HL-60/S4 treated with phorbol 12-myristate 13-acetate at 8.2 ng/mL for 4 days and 3 days (cell line): ENCODE data around the gene RUNX3.

Source experiments
- in situ Hi-C: fragments of 300-500 bp; cut with MboI; formaldehyde crosslinking; loops from 2 replicates; pipeline ENCODE4 v1.15.0; 2022; ENCODE audit warnings: low sequenced_read_pairs

RUNX3 gene

DNA sequence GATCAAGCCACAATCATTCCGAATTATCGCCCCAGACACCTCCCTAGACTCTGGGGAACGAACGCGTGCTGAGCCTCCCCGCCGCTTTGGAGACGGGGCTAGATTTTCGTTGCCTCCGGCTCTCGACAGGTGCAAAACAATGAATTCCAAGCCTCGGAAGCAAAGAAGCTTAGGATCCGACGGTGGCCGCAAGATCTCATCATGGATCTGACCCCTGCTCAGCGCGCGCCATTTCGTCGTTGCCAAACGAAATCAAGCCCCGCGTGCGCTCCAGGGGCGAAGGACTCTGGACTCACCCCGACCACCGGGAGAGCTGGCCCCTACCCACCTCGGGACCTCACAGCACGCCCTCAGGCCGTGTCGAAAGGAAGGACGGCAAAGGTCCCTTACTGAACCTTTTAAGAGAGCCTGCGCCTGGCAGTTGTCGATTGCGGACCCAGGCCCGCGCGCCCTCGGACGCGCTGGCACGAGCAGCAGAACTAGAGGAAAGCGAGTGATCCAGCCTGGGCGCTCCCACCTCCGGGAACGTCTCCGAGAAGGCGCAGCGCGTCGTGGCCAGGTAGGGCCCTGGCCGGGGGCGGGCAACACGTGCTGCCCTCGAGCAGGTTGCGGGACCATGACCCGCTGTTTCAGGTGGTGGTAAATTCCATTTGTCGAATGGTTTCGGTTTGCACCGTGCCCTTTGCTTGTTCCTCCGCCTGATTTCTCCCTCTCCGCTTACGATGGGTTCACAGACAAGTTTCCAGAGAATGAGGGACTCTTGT lies 1.6 kb upstream of the RUNX3 start:
- in situ Hi-C loops = no loop called here

DNA sequence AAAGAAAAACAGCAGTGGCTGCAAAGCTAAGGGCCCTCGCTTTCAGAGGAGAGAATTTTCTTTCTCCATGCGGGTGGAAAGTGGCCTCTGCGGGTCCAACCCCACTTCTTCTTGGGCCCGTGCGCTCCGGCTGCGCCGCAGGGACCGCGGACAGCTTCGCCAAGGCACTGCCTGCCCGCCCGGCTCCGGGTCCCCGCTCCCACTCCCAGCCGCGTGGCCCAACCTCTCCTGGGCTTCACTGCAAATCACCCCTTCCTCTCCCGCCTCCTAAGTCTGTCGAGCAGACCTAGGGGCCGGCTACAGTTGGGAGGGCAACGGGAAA lies 1.0 kb upstream of the RUNX3 start:
- in situ Hi-C loops = no loop called here

DNA sequence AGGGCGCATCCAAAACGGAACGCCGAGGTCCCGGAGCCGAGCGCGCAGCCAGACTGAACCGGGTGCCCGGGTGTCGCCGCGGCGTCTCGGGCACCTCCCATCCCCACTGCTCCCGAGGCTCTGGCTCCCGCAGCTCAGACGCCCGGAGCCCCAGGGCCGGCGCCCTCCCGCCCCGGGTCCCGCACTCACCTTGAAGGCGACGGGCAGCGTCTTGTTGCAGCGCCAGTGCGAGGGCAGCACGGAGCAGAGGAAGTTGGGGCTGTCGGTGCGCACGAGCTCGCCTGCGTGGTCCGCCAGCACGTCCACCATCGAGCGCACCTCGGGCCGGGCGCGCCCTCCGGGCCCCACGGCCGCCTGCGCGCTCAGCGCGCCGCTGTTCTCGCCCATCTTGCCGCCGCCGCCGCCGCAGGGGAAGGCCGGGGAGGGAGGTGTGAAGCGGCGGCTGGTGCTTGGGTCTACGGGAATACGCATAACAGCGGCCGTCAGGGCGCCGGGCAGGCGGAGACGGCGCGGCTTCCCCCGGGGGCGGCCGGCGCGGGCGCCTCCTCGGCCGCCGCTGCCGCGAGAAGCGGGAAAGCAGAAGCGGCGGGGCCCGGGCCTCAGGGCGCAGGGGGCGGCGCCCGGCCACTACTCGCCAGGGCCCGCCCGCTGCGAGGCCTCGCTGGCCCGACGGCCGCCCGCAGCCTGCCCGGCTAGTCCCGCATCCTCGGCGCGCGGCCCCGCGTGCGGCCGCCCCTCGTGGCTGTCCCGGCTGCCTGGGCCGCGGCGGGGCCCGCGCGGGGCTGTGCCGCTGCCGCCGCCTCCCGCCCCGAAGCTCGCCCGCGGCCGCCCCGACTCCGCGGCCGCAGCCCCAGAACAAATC lies 447 bp downstream of the RUNX3 start:
- in situ Hi-C loops = no loop called here

DNA sequence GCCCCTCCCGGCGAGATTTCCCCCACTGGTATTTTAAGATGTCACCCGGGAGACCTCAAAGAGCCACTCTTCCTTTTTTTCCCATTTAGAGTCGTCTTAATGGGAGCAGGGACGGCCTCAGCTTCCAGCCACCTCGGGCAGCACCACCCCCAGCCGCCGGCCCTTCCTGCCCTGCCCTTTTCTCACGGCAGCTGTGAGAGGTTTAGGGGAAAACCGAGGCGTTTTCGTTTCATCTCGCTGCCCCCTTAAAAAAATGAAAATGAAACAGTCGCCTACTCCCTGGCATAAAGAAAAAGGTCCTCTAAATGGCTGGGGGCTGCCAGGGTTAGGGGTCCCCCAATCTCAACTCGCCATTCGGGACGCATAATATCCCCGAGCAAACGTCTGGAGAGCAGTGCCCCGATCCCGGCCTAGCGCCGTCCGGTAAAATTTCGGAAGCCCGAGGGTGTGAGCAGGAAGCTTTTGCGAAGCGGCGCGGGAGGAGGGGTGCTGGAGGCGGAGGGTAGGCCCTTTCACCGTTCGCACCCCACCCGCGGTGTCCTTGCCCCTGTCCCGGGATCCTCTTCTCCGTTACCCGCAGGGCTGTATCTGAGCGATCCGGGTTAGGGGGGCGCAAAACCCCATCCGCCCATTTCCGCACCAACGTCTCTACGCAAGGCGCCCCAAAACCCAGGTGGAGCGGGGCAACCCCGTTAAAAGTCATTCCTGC lies 1.2 kb downstream of the RUNX3 start:
- in situ Hi-C loops = no loop called here

DNA sequence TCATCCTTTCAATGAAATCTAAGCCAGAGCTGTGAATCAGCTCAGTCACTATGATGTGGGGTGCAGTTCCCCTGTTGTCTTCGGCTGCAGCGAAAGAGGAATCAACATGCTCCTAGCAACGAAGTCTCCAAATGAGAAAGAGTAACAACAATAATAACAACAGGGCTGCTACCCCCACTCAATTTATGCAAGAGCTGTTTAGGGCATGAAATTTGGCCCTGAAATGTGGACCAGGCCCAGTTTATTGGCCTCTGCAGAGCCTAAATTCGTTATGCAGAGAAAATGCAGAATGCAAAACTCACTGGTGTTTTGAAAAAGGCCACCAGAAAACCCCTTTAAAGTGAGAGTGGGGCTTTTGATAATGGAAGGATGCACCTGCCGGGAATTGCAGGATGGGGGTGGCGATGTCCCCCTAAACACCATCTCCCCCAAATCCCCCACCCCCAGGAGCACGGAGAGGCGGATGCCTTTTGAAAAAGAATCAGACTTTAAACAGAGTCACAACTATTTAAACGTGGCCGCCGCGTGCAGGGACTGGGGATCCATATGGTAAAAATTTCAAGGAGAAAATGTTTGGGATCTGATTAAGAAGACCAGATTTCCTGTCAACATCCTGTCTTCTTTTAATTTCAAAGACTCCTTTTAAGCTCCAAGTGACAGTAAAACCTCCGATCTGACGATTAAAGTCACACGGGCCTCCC lies 1.9 kb downstream of the RUNX3 start:
- in situ Hi-C loops = no loop called here

DNA sequence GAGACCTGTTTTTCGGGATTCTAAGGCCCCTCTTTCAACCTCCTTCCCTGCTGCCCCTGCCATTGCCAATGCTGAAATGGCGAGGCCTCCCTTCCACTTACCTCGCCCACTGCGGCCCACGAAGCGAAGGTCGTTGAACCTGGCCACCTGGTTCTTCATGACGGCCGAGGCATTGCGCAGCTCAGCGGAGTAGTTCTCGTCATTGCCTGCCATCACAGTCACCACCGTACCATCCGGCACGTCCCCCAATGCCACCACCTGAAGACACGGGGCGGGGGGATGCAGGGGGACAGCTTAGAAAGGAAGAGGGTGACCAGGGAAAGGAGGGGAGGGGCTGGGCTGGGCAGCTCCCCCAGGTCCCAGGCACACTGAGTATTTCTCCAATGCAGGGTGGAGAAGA lies 2.6 kb downstream of the RUNX3 start:
- in situ Hi-C loops = no loop called here

DNA sequence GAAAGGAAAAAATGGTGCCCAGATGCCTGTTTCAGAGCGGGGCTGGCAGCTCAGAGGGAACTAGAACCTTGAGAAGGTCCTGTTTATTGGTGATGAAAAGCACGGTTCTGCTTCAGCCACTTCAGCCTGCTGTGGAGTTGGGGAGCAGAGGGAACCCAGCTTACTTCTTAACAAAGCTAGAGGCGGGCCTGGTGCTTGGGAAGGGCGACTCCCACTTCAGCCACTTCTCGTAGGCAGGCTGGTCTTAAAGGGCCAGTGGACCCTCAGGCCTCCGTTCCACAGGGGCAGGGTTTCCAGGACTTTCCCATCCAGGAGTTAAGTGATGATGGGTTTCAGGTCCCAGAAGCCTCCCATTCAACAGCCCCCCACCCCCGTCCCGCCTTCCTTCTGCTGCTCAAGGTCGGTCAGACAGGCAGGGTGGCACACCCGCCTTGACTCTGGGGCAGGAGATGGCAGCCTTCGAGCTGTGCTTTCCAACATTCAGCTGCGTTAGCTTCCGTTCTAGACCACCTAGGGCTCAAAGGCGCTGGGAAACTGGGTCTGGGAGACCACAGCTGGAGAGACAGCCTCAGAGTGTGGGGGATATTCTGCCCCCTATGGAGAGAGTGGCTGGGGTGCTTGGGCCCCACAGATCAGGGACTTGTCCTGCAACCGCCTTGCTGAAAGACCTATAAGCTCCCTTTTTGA lies 3.4 kb downstream of the RUNX3 start:
- in situ Hi-C loops = no loop called here

DNA sequence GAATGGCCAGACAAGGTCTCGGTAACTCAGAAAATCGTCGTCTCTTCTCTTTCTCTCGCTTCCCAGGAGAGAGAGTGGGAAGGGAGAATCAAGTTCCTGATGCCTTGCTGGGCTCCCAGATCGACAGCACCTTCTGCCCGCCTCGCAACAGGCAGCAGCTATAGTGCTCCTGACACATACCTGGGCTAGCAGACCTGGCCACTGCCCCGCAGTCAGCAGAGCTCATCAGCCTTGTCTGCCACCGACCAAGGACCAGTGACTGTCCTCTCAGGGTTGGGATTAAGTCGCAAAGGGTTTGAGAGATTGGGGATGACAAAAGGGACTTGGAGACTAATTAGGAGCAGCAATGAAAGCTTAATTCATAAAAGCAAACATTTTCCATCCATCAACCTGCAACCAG lies 4.1 kb downstream of the RUNX3 start:
- in situ Hi-C loops = no loop called here

DNA sequence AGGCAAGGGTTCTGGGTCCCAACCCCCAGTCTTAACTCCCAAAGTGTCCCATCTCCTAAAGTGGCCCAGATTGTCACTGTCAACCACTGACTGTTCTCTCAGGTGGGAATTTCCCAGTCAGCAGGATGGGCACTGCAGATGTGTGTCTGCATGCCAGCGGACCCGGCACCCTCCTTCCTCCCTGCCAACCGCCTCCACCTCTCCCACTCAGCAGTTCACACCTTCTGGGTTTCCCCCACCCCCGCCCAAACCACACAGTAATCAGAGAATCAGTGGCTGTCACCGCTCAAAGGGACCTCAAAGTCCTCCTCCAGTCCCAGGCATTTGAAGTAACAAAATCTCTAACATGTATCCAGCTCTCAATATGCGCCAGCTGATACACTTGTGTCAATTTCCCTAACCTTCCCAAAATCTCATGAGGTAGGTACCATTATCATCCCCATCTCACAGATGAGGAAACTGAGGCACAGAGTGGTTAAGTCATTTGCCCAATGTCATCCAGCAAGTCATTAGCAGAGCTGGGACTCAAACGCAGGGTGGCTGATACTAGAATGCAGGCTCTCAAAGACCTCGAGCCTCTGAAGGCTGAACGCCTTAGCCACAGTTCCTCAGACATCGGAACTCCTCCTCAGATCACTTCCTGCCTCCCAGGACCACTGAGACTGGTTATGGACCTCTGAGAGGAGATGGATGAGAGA lies 4.8 kb downstream of the RUNX3 start:
- in situ Hi-C loops = no loop called here

DNA sequence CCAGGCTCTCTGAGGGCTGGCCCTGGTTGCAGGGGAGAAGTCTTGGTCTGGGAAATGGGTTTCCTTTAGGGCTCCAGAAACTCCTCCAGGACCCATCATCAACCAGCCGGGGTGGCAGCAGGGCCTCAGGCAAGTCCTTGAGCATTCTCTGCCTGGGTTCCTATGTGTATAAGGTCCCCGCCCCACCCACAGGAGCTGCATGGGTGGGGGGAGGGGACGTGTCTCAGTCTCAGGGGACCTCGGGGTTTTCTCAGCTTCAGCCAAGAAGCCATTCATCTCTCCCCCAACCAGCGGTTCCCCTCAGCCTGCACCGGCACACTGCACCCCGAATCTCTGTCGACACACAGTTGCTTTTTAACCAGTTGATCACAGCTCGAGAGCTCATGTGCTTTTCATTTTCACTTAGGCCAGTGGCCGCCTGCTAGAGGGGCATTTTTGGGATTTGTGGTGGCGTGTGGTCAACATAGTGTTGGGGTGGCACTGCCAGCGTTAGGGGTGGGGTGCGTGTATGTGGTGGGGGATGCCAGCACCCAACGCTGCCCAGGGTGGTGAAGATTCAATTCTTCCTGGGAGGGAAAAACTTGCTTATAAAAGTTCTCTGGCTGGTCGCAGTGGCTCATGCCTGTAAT lies 6.5 kb downstream of the RUNX3 start:
- in situ Hi-C loops = no loop called here

DNA sequence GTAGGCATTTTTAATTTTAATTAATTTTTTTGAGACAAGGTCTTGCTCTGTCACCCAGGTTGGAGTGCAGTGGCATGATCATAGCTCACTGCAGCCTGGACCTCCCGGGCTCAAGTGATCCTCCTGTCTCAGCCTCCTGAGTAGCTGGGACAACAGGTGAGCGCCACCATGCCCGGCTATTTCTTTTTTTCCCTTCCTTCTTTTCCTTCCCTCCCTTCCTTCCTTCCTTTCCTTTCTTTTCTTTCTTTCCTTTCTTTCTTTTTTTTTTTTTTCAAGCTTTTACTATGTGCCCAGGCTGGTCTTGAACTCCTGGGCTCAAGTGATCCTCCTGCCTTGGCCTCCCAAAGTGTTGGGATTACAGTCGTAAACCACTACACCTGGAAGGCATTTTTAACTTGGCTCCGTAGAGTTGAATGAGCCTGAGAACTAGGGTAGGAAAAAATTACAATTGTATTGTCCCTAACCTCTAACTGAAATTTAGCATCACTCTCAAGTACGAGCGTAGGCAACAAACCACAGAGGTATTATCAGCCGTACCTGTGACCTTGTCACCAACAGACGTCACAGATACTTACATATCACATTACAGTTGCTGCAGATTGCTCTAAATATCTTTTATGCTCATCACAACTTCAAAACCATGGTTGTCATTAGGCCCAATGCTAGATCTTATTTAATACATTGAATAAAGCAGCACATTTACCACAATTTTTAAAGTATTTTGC lies 8.0 kb downstream of the RUNX3 start:
- in situ Hi-C loops = no loop called here

DNA sequence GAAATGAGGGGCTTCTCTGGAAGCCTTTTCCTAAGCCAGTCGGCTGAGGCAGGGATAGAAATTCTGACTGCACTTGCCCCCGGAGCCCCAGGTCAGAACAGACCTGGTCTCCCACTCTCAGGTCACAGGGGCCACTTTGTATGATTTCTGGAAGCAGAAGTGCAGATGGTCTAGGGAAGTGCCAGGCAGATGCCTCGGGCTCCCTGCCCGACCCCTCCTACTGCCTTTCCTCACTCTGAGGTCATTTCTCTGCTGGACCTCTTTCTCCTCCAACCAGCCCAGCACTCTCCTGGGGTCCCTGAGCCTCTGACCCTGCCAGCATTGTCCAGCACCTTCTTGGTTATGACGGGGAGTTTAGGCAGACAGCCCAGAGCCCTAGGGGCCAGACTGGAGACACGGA lies 8.7 kb downstream of the RUNX3 start:
- in situ Hi-C loops = no loop called here

DNA sequence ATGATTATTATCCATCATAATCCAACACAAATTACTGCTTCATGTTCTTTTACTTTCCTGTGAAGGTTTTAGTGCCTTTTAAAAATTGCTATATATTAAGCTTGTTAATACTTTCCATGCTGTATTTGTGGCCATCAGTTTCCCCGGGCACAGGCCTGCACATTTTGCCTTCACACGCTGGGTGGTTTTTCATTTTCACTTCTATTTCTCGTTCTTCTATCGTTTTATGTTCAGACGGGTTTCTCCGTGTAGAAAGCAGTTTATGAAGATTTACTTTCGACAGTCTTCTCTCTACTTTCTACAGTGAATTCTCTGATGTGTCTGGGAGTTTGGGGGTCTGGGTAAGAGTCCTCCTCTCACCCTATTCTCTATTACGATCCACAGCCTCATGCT lies 9.5 kb downstream of the RUNX3 start:
- in situ Hi-C loops = no loop called here

DNA sequence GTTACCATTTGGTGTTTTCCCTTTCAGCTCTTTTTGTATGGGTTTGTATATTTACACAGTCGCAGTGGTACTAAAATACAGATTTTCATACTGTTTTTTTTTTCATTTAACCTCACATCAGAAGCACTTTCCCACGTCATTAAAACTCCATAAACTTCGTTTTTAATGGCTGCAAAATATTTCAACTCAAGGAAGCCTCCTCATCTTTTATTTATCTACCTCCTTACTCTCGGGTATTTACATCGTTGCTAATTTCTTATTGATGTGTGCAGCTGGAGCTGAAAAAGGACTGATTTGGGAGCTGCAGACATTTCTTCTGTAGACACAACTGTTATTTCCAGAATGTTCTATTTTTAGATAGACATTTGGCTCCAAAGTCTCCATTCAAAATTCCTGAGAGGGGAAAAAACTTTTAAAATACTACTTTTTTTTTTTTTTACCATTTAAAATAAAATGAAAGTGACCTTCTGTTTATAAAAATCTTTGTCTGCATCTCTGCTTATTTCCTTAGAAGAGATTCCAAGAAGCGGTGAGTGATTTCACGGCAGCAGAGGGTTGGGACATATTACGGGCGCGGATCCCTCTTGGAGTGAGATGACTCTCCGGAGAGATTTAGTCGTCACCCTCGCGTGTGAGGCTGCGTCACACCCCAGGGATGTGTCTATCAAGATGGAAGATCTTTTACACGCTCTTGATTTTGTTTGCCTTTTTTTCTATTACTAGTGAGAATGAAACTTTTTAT lies 10.1 kb downstream of the RUNX3 start:
- in situ Hi-C loops = no loop called here

DNA sequence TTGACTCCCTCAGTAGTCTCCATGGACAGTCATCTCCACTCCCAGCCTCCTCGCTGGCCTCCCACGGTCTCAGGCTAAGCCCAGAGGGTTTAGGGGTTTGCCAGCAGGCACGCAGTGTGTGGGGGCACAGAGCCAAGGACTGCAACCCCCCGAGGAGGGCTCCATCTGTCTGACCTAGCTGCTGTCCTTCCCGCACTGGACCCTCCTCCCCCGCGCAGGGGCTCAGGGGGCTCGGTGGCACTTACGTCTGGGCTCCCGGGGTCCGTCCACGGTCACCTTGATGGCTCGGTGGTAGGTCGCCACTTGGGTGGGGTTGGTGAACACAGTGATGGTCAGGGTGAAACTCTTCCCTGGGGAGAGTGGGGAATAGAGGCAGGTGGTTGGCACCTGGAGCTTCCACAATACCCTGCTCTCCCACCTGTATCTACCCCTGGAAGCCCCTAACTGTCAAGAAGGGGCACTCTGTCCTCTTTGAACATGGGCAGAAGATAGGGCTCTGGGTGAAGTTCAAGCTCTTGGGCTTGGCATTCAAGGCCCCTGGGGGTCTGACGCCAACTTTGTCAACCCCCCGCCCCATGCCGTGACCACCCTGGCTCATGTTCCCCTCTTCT lies 11.0 kb downstream of the RUNX3 start:
- in situ Hi-C loops = no loop called here

DNA sequence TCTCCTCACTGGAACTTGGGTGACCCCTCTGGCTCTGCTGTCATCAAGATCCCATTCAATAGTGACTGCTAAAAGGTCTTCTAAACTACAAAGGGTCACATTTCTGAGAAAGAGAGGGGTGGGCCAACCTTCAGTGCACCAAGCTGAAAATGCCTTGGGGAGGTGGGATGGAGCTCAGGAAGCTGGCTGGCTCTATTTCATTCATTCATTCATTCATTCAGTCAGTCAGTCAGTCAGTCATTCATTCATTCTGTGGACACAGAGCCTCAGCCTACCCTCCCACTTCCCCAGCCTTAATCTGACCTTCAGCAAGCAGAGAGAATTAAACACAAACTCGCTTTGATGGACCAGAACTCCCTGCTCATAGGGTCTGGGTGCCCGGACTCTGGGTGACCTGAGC lies 11.7 kb downstream of the RUNX3 start:
- in situ Hi-C loops = no loop called here

DNA sequence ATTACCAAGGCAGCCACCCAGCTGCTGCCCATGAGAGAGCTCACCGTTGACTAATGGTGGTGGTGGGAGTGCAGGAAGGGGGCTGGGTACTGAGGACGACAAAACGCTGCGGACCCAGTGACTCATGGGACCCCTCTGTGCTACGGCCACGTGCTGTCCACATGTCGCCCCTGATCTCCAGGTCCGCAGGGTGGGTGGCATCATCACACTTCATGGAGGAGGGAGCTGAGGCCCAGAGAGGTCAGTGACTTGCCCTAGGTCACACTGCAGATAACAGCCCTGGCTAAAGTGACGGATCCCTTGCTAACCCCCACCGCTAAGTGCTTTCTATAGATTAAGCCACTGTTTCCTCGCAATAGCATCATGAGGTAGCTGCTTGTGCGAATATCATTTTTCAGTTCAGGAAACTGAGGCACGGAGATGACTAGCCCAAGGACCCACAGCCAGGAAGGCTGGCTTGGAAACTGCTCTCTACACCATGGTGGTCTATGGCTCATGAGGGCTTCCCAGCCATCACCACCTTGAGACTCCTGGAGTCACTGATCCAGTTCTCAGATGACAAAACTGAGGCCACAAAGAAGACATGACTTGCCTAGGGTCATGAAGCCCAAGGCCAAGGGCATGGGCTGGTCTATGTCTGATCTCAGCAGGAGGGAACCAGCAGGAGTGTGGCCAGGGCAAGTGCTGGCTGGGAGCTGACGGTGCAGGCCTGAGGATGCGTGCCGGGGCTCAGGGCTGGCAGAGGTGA lies 12.6 kb downstream of the RUNX3 start:
- in situ Hi-C loops = no loop called here
